Raji (cell line): ENCODE results near the gene LCN1.
A peak's percentile ranks its signal among the peaks of the same experiment; 100 is the strongest.

Experiments used
- POLR2A ChIP-seq: IDR thresholded peaks from 2 replicates; pipeline ENCODE4 v1.6.1; 2011; ENCODE audit warnings: low read depth, low read length, control low read depth; ENCODE audit not compliant: insufficient read depth

Gene LCN1

GRCh38 chr9:135499326-135500070, 21.7 kb upstream of the LCN1 start:
- TF ChIP-seq POLR2A = no peak

- no peak for TF ChIP-seq POLR2A
These were observed 21.1 kb upstream of the LCN1 start for GRCh38 chr9:135500071-135500524.

GRCh38 chr9:135500525-135501260, 20.5 kb upstream of the LCN1 start, which contains the start of gene MRPS2:
TSS of gene MRPS2 (plus strand) at chr9:135500682. CDS start at chr9:135500711, 29 bp downstream.
- TF ChIP-seq POLR2A = peak; percentile 78

- no peak for TF ChIP-seq POLR2A
These were observed 19.7 kb upstream of the LCN1 start for GRCh38 chr9:135501261-135502167.

- no peak for TF ChIP-seq POLR2A
These were observed 18.9 kb upstream of the LCN1 start for GRCh38 chr9:135502168-135502872.

- TF ChIP-seq POLR2A = no peak
These were observed 18.3 kb upstream of the LCN1 start for GRCh38 chr9:135502873-135503321.

- no peak for TF ChIP-seq POLR2A
These were observed 17.6 kb upstream of the LCN1 start for GRCh38 chr9:135503371-135504261.

- 0 out of 2 replicates have a peak, but pooled peaks have one; percentile 6 for TF ChIP-seq POLR2A
These were observed 16.7 kb upstream of the LCN1 start for GRCh38 chr9:135504262-135505243.

- TF ChIP-seq POLR2A = no peak
These were observed 15.6 kb upstream of the LCN1 start for GRCh38 chr9:135505406-135506187.

- no peak for TF ChIP-seq POLR2A
These were observed 14.7 kb upstream of the LCN1 start for GRCh38 chr9:135506327-135507103.
